Stimulated activated CD8-positive, alpha-beta memory T cell treated with anti-CD3 and anti-CD28 coated beads, Interleukin-4, amount 100 ng/mL, for 48 hours (primary cell): Measurements from ENCODE around the gene TJAP1.
"Not testable (repeated sequence)": the region's sequence is repeated elsewhere in the genome, so short reads cannot be mapped to it uniquely, and the experiment has no call there.

Experiments
- DNase-seq: peaks from one replicate; pipeline ENCODE4 v3.0.0-alpha.2; 2020

Gene TJAP1

DNA sequence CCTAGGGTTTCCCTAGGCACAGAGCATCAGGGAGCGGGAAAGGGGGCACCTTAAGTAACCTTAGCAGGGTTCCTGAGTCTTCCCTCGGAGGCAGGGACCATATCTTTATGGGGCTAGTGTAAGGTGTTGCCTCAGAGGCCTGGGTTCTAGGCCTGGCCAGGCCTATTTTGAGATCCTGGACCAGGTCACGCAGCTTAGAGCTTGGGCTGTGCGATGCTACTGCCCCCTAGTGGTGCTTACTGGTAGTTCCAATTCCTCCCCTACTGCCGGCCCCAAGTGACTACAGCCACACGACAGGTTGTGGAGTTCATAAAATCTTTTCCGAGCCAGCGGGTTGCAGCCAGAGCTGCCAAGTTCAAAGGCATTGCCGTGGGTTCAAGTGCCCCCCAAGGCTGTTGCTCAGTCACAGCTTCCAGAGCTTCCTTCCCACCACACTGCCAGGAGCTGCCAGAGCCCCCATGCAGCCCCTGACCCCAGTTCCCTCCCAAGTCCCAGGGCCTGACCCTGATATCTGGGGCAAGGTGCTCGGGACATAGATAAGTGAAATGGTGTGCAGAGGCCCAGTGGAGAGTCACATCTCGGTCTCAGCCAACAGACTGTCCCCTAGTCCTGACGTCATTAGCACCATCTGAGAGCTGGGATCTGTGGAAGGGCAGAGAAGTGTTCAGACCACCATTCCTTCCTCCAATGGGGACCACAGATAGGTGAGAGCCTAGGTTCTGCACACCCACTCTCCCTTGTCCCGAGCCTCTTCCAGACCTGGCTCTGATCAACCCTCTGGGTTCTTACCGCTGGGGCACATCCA, 29.5 kb downstream of the TJAP1 start:
- DNase-seq: peak; percentile 89

DNA sequence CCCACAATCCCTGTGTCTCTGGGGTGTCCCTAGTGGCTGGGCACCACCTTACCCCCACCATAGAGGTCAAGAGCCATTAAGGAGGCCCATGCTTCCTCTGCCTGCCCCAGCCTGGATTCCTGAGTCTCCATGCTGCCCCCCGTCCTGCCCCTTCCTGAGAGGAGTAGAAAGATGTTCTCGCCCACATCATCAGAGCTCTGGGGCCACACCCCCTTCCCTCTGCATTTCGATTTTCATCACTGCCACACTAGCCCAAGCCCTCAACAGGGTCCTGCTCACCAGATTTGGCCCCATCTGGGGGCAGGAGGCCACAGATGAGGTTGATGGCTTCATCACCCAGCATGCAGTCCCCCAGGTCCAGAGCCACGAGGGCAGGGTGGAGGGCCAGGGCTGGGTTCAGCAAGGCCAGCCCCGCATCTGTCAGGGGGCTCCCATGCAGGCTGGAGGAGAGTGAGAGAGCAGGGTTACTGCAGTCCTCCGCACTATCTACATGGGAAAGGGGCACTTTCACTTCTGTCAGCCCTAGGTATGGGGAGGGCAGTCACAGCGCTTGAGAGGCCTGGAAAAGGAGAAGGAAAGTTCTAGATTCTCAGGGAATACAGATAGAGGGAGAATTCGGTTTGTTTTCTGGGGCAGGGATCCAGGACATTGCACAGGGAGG, 31.2 kb downstream of the TJAP1 start:
- no peak for DNase-seq

DNA sequence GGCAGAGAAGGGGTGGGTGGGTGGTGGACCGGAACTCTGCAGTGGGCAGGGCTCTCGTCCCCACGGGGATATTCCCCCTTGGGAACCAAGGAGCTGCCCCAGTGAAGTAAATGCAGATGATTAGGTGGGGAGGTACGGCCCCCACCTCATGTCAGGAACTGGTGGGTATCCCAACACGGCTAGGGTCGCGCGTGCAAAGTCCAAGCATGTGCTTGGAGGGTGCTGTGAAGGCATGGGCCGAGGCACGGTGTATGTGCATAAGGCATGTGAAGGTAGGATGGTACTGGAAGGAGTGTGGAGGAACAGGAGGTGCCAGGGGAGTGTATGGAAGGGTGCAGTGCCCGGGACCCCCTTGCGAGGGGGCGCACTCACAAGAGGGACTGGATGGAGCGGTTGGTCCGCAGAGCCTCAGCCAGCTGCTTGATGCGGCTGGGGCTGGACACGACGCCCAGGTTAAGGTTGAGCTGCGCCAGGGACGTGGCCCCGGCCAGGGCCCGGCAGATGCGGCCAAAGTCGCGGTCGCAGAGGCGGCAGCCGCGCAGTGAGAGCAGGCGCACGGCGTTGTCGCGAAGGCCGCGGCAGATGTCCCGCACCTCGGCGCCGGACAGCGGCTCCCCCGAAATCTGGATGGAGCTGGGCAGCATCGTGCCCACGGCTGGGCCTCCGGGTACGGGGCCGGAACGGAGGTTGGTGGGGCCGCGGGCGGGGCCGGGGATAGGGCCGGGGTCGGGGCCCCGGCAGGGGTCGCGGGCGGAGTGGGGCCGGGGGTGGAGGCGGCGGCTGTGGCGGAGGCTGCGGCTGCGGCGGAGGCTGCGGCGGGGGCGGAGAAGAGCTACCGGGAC, 32.0 kb downstream of the TJAP1 start:
- DNase-seq: no peak

- peak; percentile 87 for DNase-seq
Measured at GRCh38 chr6:43509984-43510826, 32.8 kb downstream of the TJAP1 start, which contains the start of gene LRRC73. LRRC73 (minus strand) TSS chr6:43510346; CDS start chr6:43509785, 561 bp downstream.

- DNase-seq: no peak
Measured at GRCh38 chr6:43510827-43511163, 33.4 kb downstream of the TJAP1 start.

- DNase-seq: no peak
Measured at GRCh38 chr6:43511824-43512415, 34.5 kb downstream of the TJAP1 start.

DNA sequence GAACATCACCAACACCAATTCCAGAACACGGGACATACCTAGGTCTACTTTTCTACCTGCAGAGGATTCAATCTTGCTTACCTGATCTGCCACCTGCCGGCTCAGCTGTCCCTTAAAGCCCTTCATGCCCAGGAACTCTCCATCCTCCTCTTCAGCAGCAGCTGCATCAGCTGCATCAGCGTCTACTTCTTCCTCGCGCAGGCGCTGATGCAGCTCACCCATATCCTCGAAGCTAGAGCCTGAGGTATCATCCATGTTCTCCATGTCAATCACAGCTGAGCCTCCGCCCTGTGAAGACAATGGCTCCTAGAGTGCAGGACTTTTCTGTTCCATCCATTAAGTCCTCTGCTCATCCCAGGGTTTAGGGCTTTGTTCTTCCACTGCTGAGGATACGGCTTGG, 38.4 kb downstream of the TJAP1 start:
- no peak for DNase-seq

DNA sequence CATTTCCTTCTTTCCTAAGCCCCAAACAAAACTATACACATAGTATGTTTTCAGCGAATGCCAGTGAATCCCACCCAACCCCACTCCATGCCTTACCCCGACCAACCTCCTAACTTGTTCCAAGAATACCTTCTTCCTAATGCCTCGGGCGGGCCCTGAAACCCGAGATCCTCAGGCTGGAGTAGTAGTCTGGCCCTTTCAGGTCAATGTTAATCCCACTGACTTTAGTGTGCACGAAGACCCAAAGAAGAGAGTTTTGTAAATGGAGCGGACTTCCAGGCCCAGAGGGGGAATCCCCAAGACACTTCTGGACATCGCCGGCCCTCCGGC, 39.0 kb downstream of the TJAP1 start:
- DNase-seq: no peak

GRCh38 chr6:43516697-43517504, 39.5 kb downstream of the TJAP1 start, which contains the start of the genes POLR1C and YIPF3:
POLR1C (plus strand) TSS chr6:43517089; CDS start chr6:43517110, 21 bp downstream.
YIPF3 (minus strand) TSS chr6:43516926; CDS start chr6:43516807, 119 bp downstream.
- peak; percentile 98 for DNase-seq

- DNase-seq: no peak
Measured at GRCh38 chr6:43517505-43518357, 40.4 kb downstream of the TJAP1 start.

- no peak for DNase-seq
Measured at GRCh38 chr6:43520097-43520496, 42.7 kb downstream of the TJAP1 start.

- no peak for DNase-seq
Measured at GRCh38 chr6:43521836-43522235, 44.5 kb downstream of the TJAP1 start.

GRCh38 chr6:43522547-43523261, 45.3 kb downstream of the TJAP1 start:
- no peak for DNase-seq

DNA sequence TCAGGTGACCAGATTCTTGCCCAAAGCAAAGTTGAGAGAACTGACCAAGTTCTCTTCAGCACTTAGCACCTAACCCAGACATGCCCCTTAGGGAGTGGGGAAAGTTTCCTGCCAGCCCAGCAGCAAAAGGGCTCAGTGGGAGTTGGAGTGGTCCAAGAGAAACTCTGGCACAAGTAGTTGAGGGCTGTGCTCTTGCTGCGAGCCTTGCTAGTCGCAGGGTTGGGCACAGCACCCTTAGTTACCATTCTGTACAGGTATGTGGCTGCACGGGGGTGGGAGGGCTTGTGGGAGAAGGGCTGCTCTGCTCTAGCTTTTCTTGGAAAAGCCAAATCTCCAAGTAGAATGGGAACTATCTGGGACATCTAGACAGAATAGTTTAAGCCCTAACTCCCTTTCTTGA, 45.9 kb downstream of the TJAP1 start:
- DNase-seq: no peak

DNA sequence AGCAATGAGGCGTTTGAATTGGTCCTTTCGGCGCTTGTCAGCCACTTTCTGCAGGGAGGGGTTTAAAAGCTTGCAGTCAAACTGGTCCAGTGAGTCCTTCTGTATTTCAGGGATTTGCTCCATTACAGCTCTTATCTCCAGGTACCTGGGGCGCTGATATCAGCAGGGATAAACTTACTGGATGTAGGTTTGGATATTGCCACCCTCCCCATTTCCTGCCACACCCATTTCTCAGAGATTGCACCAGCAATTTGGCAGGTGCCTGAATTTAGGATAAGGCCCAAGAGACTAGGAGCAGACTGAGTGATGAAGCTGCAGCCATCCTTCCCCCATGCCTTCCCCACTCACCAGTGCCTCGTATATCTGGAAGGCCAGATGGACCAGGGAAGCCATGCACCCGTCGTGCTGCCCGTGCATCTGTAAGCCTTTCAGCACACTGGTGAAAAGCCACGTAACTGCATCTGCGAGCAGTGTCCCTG, 47.2 kb downstream of the TJAP1 start:
- no peak for DNase-seq

- DNase-seq: no peak
Measured at GRCh38 chr6:43532201-43532600, 54.8 kb downstream of the TJAP1 start.

DNA sequence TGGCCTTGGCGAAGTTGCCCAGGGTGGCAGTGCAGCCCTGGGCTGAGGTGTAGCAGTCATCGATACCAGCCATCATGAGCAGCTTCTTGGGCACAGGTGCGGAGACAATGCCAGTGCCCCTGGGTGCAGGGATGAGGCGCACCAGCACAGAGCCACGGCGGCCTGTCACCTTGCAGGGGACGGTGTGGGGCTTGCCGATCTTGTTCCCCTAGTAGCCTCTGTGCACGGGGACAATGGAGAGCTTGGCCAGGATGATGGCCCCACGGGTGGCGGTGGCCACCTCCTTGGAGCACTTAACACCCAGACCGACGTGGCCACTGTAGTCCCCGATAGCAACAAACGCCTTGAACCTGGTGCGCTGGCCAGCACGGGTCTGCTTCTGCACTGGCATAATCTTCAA, 61.6 kb downstream of the TJAP1 start:
- not testable (repeated sequence) for DNase-seq

GRCh38 chr6:43539409-43539808, 62.0 kb downstream of the TJAP1 start:
- DNase-seq: not testable (repeated sequence)

DNA sequence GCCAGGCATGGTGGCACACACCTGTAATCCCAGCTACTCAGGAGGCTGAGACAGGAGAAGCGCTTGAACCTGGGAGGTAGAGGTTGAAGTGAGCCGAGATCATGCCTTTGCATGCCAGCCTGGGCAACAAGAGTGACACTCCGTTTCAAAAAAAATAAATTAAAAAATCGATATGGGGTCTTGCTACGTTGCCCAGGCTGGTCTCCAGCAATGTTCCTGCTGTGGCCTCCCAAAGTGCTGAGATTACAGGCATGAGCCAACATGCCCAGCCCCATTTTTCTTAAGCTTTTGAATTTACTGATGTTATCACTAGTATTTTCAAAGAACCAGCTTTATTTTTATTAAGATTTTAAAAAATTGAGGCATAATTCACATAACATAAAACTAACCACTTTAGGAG, 63.1 kb downstream of the TJAP1 start:
- DNase-seq: no peak
